Smooth muscle cell (in vitro differentiated cells): ENCODE measurements around the gene LTBP1. TPM values are rescaled to one million over a fixed set of nuclear protein-coding genes. Genes with fewer than 3 reads are reported as not detected.

Experiments used
- DNase-seq: peaks from one replicate; lab custom pipeline; 2025; ENCODE audit not compliant: unreplicated experiment; lab: John Stamatoyannopoulos, UW
- H2AFZ ChIP-seq: fragments of 200-600 bp; sonication (generic); 2 replicates; pipeline ENCODE4 v1.6.0; 2016; ENCODE audit warnings: antibody characterized with exemption, low read depth, mild to moderate bottlenecking
- H3F3A ChIP-seq: fragments of 200-600 bp; sonication (generic); 2 replicates; pipeline ENCODE4 v1.6.0; 2017; ENCODE audit warnings: antibody characterized with exemption, low read depth
- H3K27ac ChIP-seq: fragments of 200-600 bp; sonication (generic); 2 replicates; pipeline ENCODE4 v1.5.1; 2016; ENCODE audit warnings: low read depth, mild to moderate bottlenecking
- H3K27me3 ChIP-seq: fragments of 200-600 bp; sonication (generic); 2 replicates; pipeline ENCODE4 v1.6.1; 2016; ENCODE audit warnings: low read depth, mild to moderate bottlenecking
- H3K36me3 ChIP-seq: fragments of 200-600 bp; sonication (generic); 2 replicates; pipeline ENCODE4 v1.5.1; 2016; ENCODE audit warnings: low read depth
- H3K4me1 ChIP-seq: fragments of 200-600 bp; sonication (generic); 2 replicates; pipeline ENCODE4 v1.5.1; 2016; ENCODE audit warnings: low read depth
- H3K4me2 ChIP-seq: fragments of 200-600 bp; sonication (generic); 2 replicates; pipeline ENCODE4 v1.6.0; 2016; ENCODE audit warnings: mild to moderate bottlenecking
- H3K4me3 ChIP-seq: fragments of 200-600 bp; sonication (generic); 2 replicates; pipeline ENCODE4 v1.5.1; 2016; ENCODE audit warnings: mild to moderate bottlenecking
- H3K79me2 ChIP-seq: fragments of 200-600 bp; sonication (generic); 2 replicates; pipeline ENCODE4 v1.6.0; 2016; ENCODE audit warnings: low read depth, mild to moderate bottlenecking
- H3K9ac ChIP-seq: fragments of 200-600 bp; sonication (generic); 2 replicates; pipeline ENCODE4 v1.6.0; 2016; ENCODE audit warnings: low read depth
- H3K9me3 ChIP-seq: fragments of 200-600 bp; sonication (generic); replicated peaks from 2 replicates; pipeline ENCODE4 v1.5.1; 2016; ENCODE audit warnings: low read depth
- H4K20me1 ChIP-seq: fragments of 200-600 bp; sonication (generic); 2 replicates; pipeline ENCODE4 v1.6.0; 2016; ENCODE audit warnings: low read depth
- CTCF ChIP-seq: fragments of 200-600 bp; sonication (generic); IDR thresholded peaks from 2 replicates; pipeline ENCODE4 v1.5.1; 2017; ENCODE audit warnings: borderline replicate concordance, mild to moderate bottlenecking, antibody characterized with exemption; ENCODE audit not compliant: insufficient read depth, poor library complexity, severe bottlenecking
- WGBS: methylation state at CpG from one replicate; pipeline ENCODE4 v1.1.7; 2016; ENCODE audit warnings: low lambda C conversion rate; 5-methylcytosine and 5-hydroxymethylcytosine counted together
- polyA plus RNA-seq: library from polyadenylated mRNA; unstranded; fragments of >200 nt; fragmentation: Nextera tagmentation; extraction: Ambion mirVana; gene quantifications from 2 replicates; pipeline ENCODE4 v1.2.1, GENCODE V29; 2016
- total RNA-seq: library from RNA; depleted of rRNA; stranded (reverse); fragments of >200 nt; gene quantifications from 2 replicates; pipeline ENCODE4 v1.2.3, GENCODE V29; 2014

Gene LTBP1
- total and polyA plus RNA-seq, 2 experiments from 2014 or later = 146 to 250 TPM

GRCh38 chr2:33221046-33221784 is 274.5 kb downstream of the LTBP1 start:
- 94% methylated on average over 3 of the region's 3 CpGs for WGBS
- peak overlapping the region; percentile 87 for H3K27ac ChIP-seq
- no peaks in the 10 kb centered on the region for H3F3A ChIP-seq
- no peak overlapping the region for H3K9ac ChIP-seq
- DNase-seq = no peak
- peaks cover 7% of the 10 kb centered on the region for H3K36me3 ChIP-seq
- no peak for TF ChIP-seq CTCF
- H3K27me3 ChIP-seq = no peaks in the 10 kb centered on the region
- peaks cover 7% of the 10 kb centered on the region for H3K4me1 ChIP-seq
- H3K4me2 ChIP-seq = peak overlapping the region; percentile 52
- H3K79me2 ChIP-seq = no peaks in the 10 kb centered on the region
- no peaks in the 10 kb centered on the region for H4K20me1 ChIP-seq
- H3K9me3 ChIP-seq = no peaks in the 10 kb centered on the region
- H3K4me3 ChIP-seq = no peak overlapping the region
- no peak overlapping the region for H2AFZ ChIP-seq

GRCh38 chr2:33222309-33222708 is 275.6 kb downstream of the LTBP1 start:
- peaks cover 7% of the 10 kb centered on the region for H3K4me1 ChIP-seq
- H3K9me3 ChIP-seq = no peaks in the 10 kb centered on the region
- no peak overlapping the region for H3K4me2 ChIP-seq
- no peak overlapping the region for H3K9ac ChIP-seq
- H3K27ac ChIP-seq = no peak overlapping the region
- no peak for DNase-seq
- no peak overlapping the region for H3K4me3 ChIP-seq
- no peaks in the 10 kb centered on the region for H3K79me2 ChIP-seq
- no peak for TF ChIP-seq CTCF
- no peaks in the 10 kb centered on the region for H3F3A ChIP-seq
- 100% methylated on average over 1 of the region's 1 CpG for WGBS
- no peaks in the 10 kb centered on the region for H3K27me3 ChIP-seq
- H4K20me1 ChIP-seq = no peaks in the 10 kb centered on the region
- H2AFZ ChIP-seq = no peak overlapping the region
- H3K36me3 ChIP-seq = peaks cover 7% of the 10 kb centered on the region

- WGBS = 78% methylated on average over 4 of the region's 4 CpGs
Observed at GRCh38 chr2:33223856-33224255, 277.1 kb downstream of the LTBP1 start.

More at GRCh38 chr2:33223856-33224255, 277.1 kb downstream of the LTBP1 start:
- Histone ChIP-seq H3K4me1 (peaks cover 7% of the 10 kb centered on the region), H3K36me3 (peaks cover 7% of the 10 kb centered on the region), H3K4me2 (no peak overlapping the region), H3K27ac (no peak overlapping the region), H3K79me2 (peaks cover 5% of the 10 kb centered on the region), H2AFZ (no peak overlapping the region), H3K27me3 (no peaks in the 10 kb centered on the region), H3K9me3 (no peaks in the 10 kb centered on the region), H3F3A (no peaks in the 10 kb centered on the region), H3K9ac (no peak overlapping the region), H3K4me3 (no peak overlapping the region), H4K20me1 (no peaks in the 10 kb centered on the region)
- no peak for DNase-seq
- TF ChIP-seq CTCF = no peak
